H1 (cell line): ENCODE data around the gene MAML1. TPM values are rescaled to one million over a fixed set of nuclear protein-coding genes. Genes with fewer than 3 reads are reported as not detected.

Source experiments
- CTCF ChIA-PET: fragments of 300-600 bp; sonication (Branson Sonifier 250); formaldehyde crosslinking; loops from one replicate; lab custom pipeline; 2021; ENCODE audit not compliant: partially characterized antibody; lab: Charles Lee
- POLR2A ChIA-PET: fragments of 300-600 bp; sonication (Branson Sonifier 250); formaldehyde crosslinking; loops from one replicate; lab custom pipeline; 2021; ENCODE audit warnings: inconsistent platforms; ENCODE audit not compliant: partially characterized antibody; lab: Charles Lee
- DNase-seq, 2 experiments: peaks; one replicate each; pipeline versions ENCODE4 v3.0.0 to v3.0.0-alpha.2; 2010 to 2022; ENCODE audit warnings: low spot score in 2 of 2, low read depth in 1 of 2, mixed read lengths in 1 of 2
- FAIRE-seq: peaks from 2 replicates; lab custom pipeline; 2011; peaks lifted over from hg19 to GRCh38; lab: Jason Lieb, UNC
- H2AFZ ChIP-seq: 2 replicates; pipeline ENCODE4 v1.8.1; 2012; ENCODE audit warnings: low read length, inconsistent platforms
- H2AK5ac ChIP-seq: 2 replicates; pipeline ENCODE4 v1.6.1; 2013; ENCODE audit warnings: low read depth, low read length
- H2BK120ac ChIP-seq: replicated peaks from 2 replicates; pipeline ENCODE3; 2013; ENCODE audit warnings: low read depth, low read length, inconsistent platforms
- H2BK12ac ChIP-seq: 2 replicates; pipeline ENCODE4 v1.6.1; 2013; ENCODE audit warnings: low read depth, low read length
- H2BK15ac ChIP-seq: 2 replicates; pipeline ENCODE4 v1.6.1; 2013; ENCODE audit warnings: low read length
- H2BK20ac ChIP-seq: 2 replicates; pipeline ENCODE4 v1.6.1; 2013; ENCODE audit warnings: low read length
- H2BK5ac ChIP-seq: 2 replicates; pipeline ENCODE4 v1.6.1; 2013; ENCODE audit warnings: low read depth, low read length
- H3K14ac ChIP-seq: 2 replicates; pipeline ENCODE4 v1.6.1; 2013; ENCODE audit warnings: inconsistent platforms; ENCODE audit not compliant: insufficient read length
- H3K18ac ChIP-seq: 2 replicates; pipeline ENCODE4 v1.6.1; 2013; ENCODE audit warnings: low read length; ENCODE audit errors: extremely low read depth
- H3K23ac ChIP-seq: 2 replicates; pipeline ENCODE4 v1.6.1; 2013; ENCODE audit warnings: inconsistent platforms; ENCODE audit not compliant: insufficient read length
- H3K23me2 ChIP-seq: 2 replicates; pipeline ENCODE4 v1.6.1; 2013; ENCODE audit warnings: low read depth, low read length
- H3K27ac ChIP-seq: 2 replicates; pipeline ENCODE4 v1.6.1; 2011; ENCODE audit warnings: low read depth, low read length, inconsistent platforms
- H3K27me3 ChIP-seq, 4 experiments: replicated peaks in 1 of 4; 1 replicate in 1 of 4; 2 replicates in 3 of 4; pipeline versions ENCODE4 v1.6.1 to v1.8.1; 2011 to 2013; ENCODE audit warnings: low read length in 3 of 4, mild to moderate bottlenecking in 3 of 4, inconsistent platforms in 2 of 4, mixed read lengths in 2 of 4, moderate library complexity in 1 of 4; ENCODE audit not compliant: control insufficient read depth in 3 of 4, insufficient read depth in 3 of 4; ENCODE audit errors: extremely low read depth in 1 of 4
- H3K36me3 ChIP-seq, 4 experiments: 2 replicates each; pipeline versions ENCODE4 v1.6.1 to v1.8.1; 2011 to 2013; ENCODE audit warnings: mild to moderate bottlenecking in 4 of 4, low read length in 3 of 4, moderate library complexity in 2 of 4, control low read depth in 1 of 4, inconsistent platforms in 1 of 4; ENCODE audit not compliant: insufficient read depth in 4 of 4, control insufficient read depth in 2 of 4
- H3K4ac ChIP-seq: replicated peaks from 2 replicates; pipeline ENCODE3; 2013; ENCODE audit warnings: low read length, low read depth, mixed read lengths, inconsistent platforms; ENCODE audit not compliant: insufficient read length
- H3K4me1 ChIP-seq, 4 experiments: replicated peaks in 1 of 4; 1 replicate in 1 of 4; 2 replicates in 3 of 4; pipeline versions ENCODE4 v1.6.1 to v1.8.1; 2011 to 2013; ENCODE audit warnings: low read length in 3 of 4, inconsistent platforms in 2 of 4, mixed read lengths in 1 of 4; ENCODE audit not compliant: insufficient read depth in 4 of 4, control insufficient read depth in 3 of 4
- H3K4me2 ChIP-seq, 2 experiments: 2 replicates each; pipeline versions ENCODE4 v1.6.1 to v1.8.1; 2011 to 2013; ENCODE audit warnings: low read depth in 2 of 2, low read length in 2 of 2, control low read depth in 1 of 2, inconsistent platforms in 1 of 2, mild to moderate bottlenecking in 1 of 2; ENCODE audit not compliant: insufficient read depth in 1 of 2
- H3K4me3 ChIP-seq, 4 experiments: fragments of 200-600, 300-600 bp in 1 of 4; sonication (generic), shearing (Covaris generic), sonication (Bioruptor Twin) in 1 of 4; 2 replicates each; pipeline versions ENCODE4 v1.5.1 to v1.8.1; 2011 to 2016; ENCODE audit warnings: low read length in 4 of 4, low read depth in 3 of 4, control low read depth in 2 of 4, inconsistent platforms in 2 of 4, mild to moderate bottlenecking in 2 of 4, mixed read lengths in 1 of 4, moderate library complexity in 1 of 4; ENCODE audit not compliant: insufficient read depth in 2 of 4; ENCODE audit errors: extremely low read depth in 1 of 4
- H3K56ac ChIP-seq: replicated peaks from 2 replicates; pipeline ENCODE3; 2013; ENCODE audit warnings: low read depth, mild to moderate bottlenecking, mixed read lengths, low read length, inconsistent platforms; ENCODE audit not compliant: insufficient read length
- H3K79me1 ChIP-seq: 2 replicates; pipeline ENCODE4 v1.6.1; 2013; ENCODE audit warnings: low read depth, low read length, control low read depth
- H3K79me2 ChIP-seq, 2 experiments: 2 replicates each; pipeline versions ENCODE4 v1.6.1 to v1.8.1; 2012 to 2013; ENCODE audit warnings: low read length in 2 of 2, mild to moderate bottlenecking in 2 of 2, inconsistent platforms in 1 of 2; ENCODE audit not compliant: insufficient read depth in 2 of 2, control insufficient read depth in 1 of 2
- H3K9ac ChIP-seq, 4 experiments: replicated peaks in 1 of 4; 1 replicate in 1 of 4; 2 replicates in 3 of 4; pipeline versions ENCODE4 v1.6.1 to v1.8.1; 2011 to 2013; ENCODE audit warnings: low read depth in 3 of 4, low read length in 3 of 4, control low read depth in 2 of 4, mild to moderate bottlenecking in 2 of 4, moderate library complexity in 2 of 4, inconsistent platforms in 1 of 4; ENCODE audit errors: extremely low read depth in 1 of 4
- H3K9me3 ChIP-seq, 2 experiments: 2 replicates each; pipeline versions ENCODE4 v1.6.1 to v1.8.1; 2012 to 2013; ENCODE audit warnings: mild to moderate bottlenecking in 2 of 2, moderate library complexity in 2 of 2, control low read depth in 1 of 2, inconsistent platforms in 1 of 2, low read depth in 1 of 2, low read length in 1 of 2, mixed read lengths in 1 of 2; ENCODE audit not compliant: insufficient read depth in 2 of 2
- H4K20me1 ChIP-seq, 2 experiments: replicated peaks in 1 of 2; 2 replicates each; pipeline versions ENCODE3 to v1.8.1; 2011 to 2013; ENCODE audit warnings: inconsistent platforms in 2 of 2, low read length in 2 of 2, mild to moderate bottlenecking in 1 of 2; ENCODE audit not compliant: insufficient read depth in 2 of 2, control insufficient read depth in 1 of 2
- H4K5ac ChIP-seq: 2 replicates; pipeline ENCODE4 v1.6.1; 2013; ENCODE audit warnings: low read length, low read depth, mixed read lengths, inconsistent platforms; ENCODE audit not compliant: insufficient read length
- H4K8ac ChIP-seq: 2 replicates; pipeline ENCODE4 v1.8.0; 2013; ENCODE audit warnings: mild to moderate bottlenecking, moderate library complexity, low read length, inconsistent platforms; ENCODE audit not compliant: insufficient read depth; ENCODE audit errors: extremely low read depth
- H4K91ac ChIP-seq: replicated peaks from 2 replicates; pipeline ENCODE3; 2013; ENCODE audit warnings: low read length, mixed read lengths, inconsistent platforms; ENCODE audit not compliant: insufficient read length
- CBX8 ChIP-seq: fragments of 300-800, 300-1000 bp; sonication (generic); IDR thresholded peaks from 2 replicates; pipeline ENCODE4 v1.7.1; 2016; ENCODE audit warnings: low read depth, low read length, borderline replicate concordance
- EP300 ChIP-seq, 2 experiments: IDR thresholded peaks; 1 replicate in 1 of 2; 2 replicates in 1 of 2; pipeline ENCODE4 v1.6.1; 2011 to 2012; ENCODE audit warnings: low read depth in 2 of 2, low read length in 2 of 2, mild to moderate bottlenecking in 2 of 2, borderline replicate concordance in 1 of 2, inconsistent platforms in 1 of 2, moderate library complexity in 1 of 2
- GABPA ChIP-seq: IDR thresholded peaks from 2 replicates; pipeline ENCODE4 v1.6.1; 2011; ENCODE audit warnings: mild to moderate bottlenecking, low read length, moderate library complexity, borderline replicate concordance; ENCODE audit not compliant: insufficient read depth
- GTF2F1 ChIP-seq: IDR thresholded peaks from 2 replicates; pipeline ENCODE4 v1.6.1; 2012; ENCODE audit warnings: low read depth, low read length, improper control_type of control experiment, borderline replicate concordance
- MAX ChIP-seq: IDR thresholded peaks from 2 replicates; pipeline ENCODE4 v1.6.1; 2012; ENCODE audit warnings: inconsistent platforms
- NANOG ChIP-seq: IDR thresholded peaks from 2 replicates; pipeline ENCODE4 v1.6.1; 2011; ENCODE audit warnings: low read length, low read depth, mild to moderate bottlenecking, inconsistent platforms; ENCODE audit not compliant: insufficient read depth, poor library complexity, severe bottlenecking
- POLR2A ChIP-seq, 2 experiments: IDR thresholded peaks; 1 replicate in 1 of 2; 2 replicates in 1 of 2; pipeline ENCODE4 v1.6.1; 2011; ENCODE audit warnings: low read depth in 2 of 2, low read length in 2 of 2, mild to moderate bottlenecking in 2 of 2; ENCODE audit errors: control extremely low read depth in 1 of 2
- RAD21 ChIP-seq, 2 experiments: IDR thresholded peaks in 1 of 2; conservative IDR thresholded peaks in 1 of 2; 2 replicates each; pipeline ENCODE4 v1.6.1; 2011; ENCODE audit warnings: low read depth in 2 of 2, low read length in 2 of 2, improper control_type of control experiment in 1 of 2, inconsistent platforms in 1 of 2, mild to moderate bottlenecking in 1 of 2, moderate library complexity in 1 of 2
- SIX5 ChIP-seq: IDR thresholded peaks from 2 replicates; pipeline ENCODE4 v1.6.1; 2011; ENCODE audit warnings: mild to moderate bottlenecking, low read depth, low read length
- SP2 ChIP-seq: IDR thresholded peaks from 2 replicates; pipeline ENCODE4 v1.6.1; 2012; ENCODE audit warnings: mild to moderate bottlenecking, low read length, inconsistent platforms
- TAF7 ChIP-seq: optimal IDR thresholded peaks from 2 replicates; pipeline ENCODE3; 2011; ENCODE audit warnings: low read depth, mild to moderate bottlenecking, inconsistent platforms, low read length, moderate library complexity, borderline replicate concordance
- YY1 ChIP-seq: IDR thresholded peaks from 2 replicates; pipeline ENCODE4 v1.6.1; 2011; ENCODE audit warnings: low read depth, mild to moderate bottlenecking, low read length
- WGBS, 2 experiments: shearing (Covaris generic) in 1 of 2; methylation state at CpG; one replicate each; pipeline versions ENCODE4 v1.1.6 to v1.1.7; 2013 to 2015; ENCODE audit warnings: low lambda C conversion rate in 2 of 2, mixed read lengths in 2 of 2, inconsistent platforms in 1 of 2, low coverage in 1 of 2, missing lambda C conversion rate in 1 of 2; ENCODE audit not compliant: insufficient replicate concordance in 2 of 2, insufficient coverage in 1 of 2, insufficient read length in 1 of 2; ENCODE audit errors: extremely low coverage in 1 of 2, missing lambda C conversion rate in 1 of 2; 5-methylcytosine and 5-hydroxymethylcytosine counted together
- polyA plus RNA-seq, 7 experiments: library from polyadenylated mRNA; depleted of rRNA in 3 of 7; stranded (reverse) in 5 of 7; unstranded in 2 of 7; fragments of >200 nt in 5 of 7; fragments of 200-250 nt in 2 of 7; gene quantifications; 1 replicate in 5 of 7; 2 replicates in 1 of 7; 4 replicates in 1 of 7; pipeline versions ENCODE4 v1.2.1 to v1.2.3, GENCODE V29; 2011 to 2013; ENCODE audit warnings: missing spikeins in 2 of 7, mixed read lengths in 2 of 7
- total RNA-seq: library from RNA; stranded (reverse); fragmentation: NEBNext Ultra II Directional; extraction: Animal tissue kit (Norgen Biotek cat#: 25700); gene quantifications from 2 replicates; pipeline ENCODE4 v1.2.1, GENCODE V29; 2021

Gene MAML1
- total and polyA plus RNA-seq, 2 of the 8 experiments (the other 6 are each of a cell fraction or from before 2014, with no cell fraction given): 17.1 to 41.9 TPM

GRCh38 chr5:179804555-179804947 lies 71.9 kb downstream of the MAML1 start:
- H4K8ac ChIP-seq: no peak overlapping the region
- peaks cover 0 to 32% (median 30%) of the 10 kb centered on the region in 4 experiments; a peak in 6 of 7 replicates for H3K4me1 ChIP-seq
- H4K91ac ChIP-seq: no peak overlapping the region
- peaks cover 10% of the 10 kb centered on the region; the same call in 1 of the 2 replicates for H3K23me2 ChIP-seq
- peak overlapping the region; percentile 48 for H3K4ac ChIP-seq
- no peak for DNase-seq
- no peak overlapping the region for H2BK120ac ChIP-seq
- WGBS, 2 experiments: 97% methylated on average over 8 of the region's 8 CpGs; no CpG with 5 or more reads in 1 of the 2 experiments
- no peak overlapping the region for H3K14ac ChIP-seq
- peaks cover 0 to 22% of the 10 kb centered on the region in 2 experiments; a peak in 2 of 4 replicates for H3K79me2 ChIP-seq
- H2BK5ac ChIP-seq: no peak overlapping the region
- H3K4me3 ChIP-seq: no peak overlapping the region
- H4K20me1 ChIP-seq: peaks cover 8 to 26% of the 10 kb centered on the region in 2 experiments
- H3K4me2 ChIP-seq: peak overlapping the region in 1 of 2 experiments; percentile 75; a peak in 1 of 4 replicates
- H2BK12ac ChIP-seq: 0 out of 2 replicates have a peak overlapping the region, but pooled peaks have one; percentile 50
- H2BK20ac ChIP-seq: no peak overlapping the region
- no peak overlapping the region for H3K9ac ChIP-seq
- H3K9me3 ChIP-seq: no peaks in the 10 kb centered on the region
- H3K79me1 ChIP-seq: peaks cover 11% of the 10 kb centered on the region
- no peak overlapping the region for H3K23ac ChIP-seq
- ChIA-PET POLR2A (interaction anchor here (0.7 to 16.9 kb wide), 4 partner anchors 11 to 73 kb away, joined by 3 to 207 read pairs (median 4); partner anchors contain the start of genes LTC4S and SQSTM1), CTCF (interaction anchor here (1.1 to 3.9 kb wide), 4 partner anchors 36 to 67 kb away, joined by 3 to 19 read pairs (median 4); no protein-coding TSS in a partner anchor)
- H3K18ac ChIP-seq: no peak overlapping the region
- no peak overlapping the region for H2AFZ ChIP-seq
- no peaks in the 10 kb centered on the region for H3K27me3 ChIP-seq
- H2AK5ac ChIP-seq: no peak overlapping the region
- no peak overlapping the region for H3K56ac ChIP-seq
- H3K27ac ChIP-seq: no peak overlapping the region
- no peak for FAIRE-seq
- H2BK15ac ChIP-seq: 0 out of 2 replicates have a peak overlapping the region, but pooled peaks have one; percentile 98
- H3K36me3 ChIP-seq: peaks cover under 1 to 10% (median 7%) of the 10 kb centered on the region in 4 experiments; a peak in 6 of 8 replicates
- H4K5ac ChIP-seq: no peak overlapping the region
- no peak for TF ChIP-seq YY1
- no peak for TF ChIP-seq RAD21 (IDR thresholded peaks at IDR 0.05 in 1 of 2, conservative IDR thresholded peaks at IDR 0.05 in 1 of 2; ENCODE audit: low read depth in 2 of 2, low read length in 2 of 2)
- no peak for TF ChIP-seq MAX
- TF ChIP-seq GTF2F1: no peak
- TF ChIP-seq SIX5: no peak
- TF ChIP-seq NANOG: no peak
- TF ChIP-seq CBX8: no peak
- TF ChIP-seq POLR2A (IDR thresholded peaks at IDR 0.05; ENCODE audit: control extremely low read depth in 1 of 2, low read depth in 2 of 2, low read length in 2 of 2): no peak
- no peak for TF ChIP-seq SP2
- TF ChIP-seq GABPA: no peak
- TF ChIP-seq EP300 (IDR thresholded peaks at IDR 0.05; ENCODE audit: borderline replicate concordance in 1 of 2, low read depth in 2 of 2, low read length in 2 of 2): no peak
- no peak for TF ChIP-seq TAF7
